CD4-positive, alpha-beta T cell treated with Interleukin-6 for 4 hours (primary cell): Measurements from ENCODE around the gene ANXA3.
"Not testable (repeated sequence)": the region's sequence is repeated elsewhere in the genome, so short reads cannot be mapped to it uniquely, and the experiment has no call there.

Experiments used
- DNase-seq: peaks from one replicate; pipeline ENCODE4 v3.0.0-alpha.2; 2020; ENCODE audit warnings: mixed read lengths

ANXA3 gene

GRCh38 chr4:78551420-78552351 lies at the start of gene ANXA3:
Gene ANXA3 (plus strand): TSS chr4:78551770. CDS start chr4:78554474, 2,704 bp downstream.
- DNase-seq: peak; percentile 11

- not testable (repeated sequence) for DNase-seq
Observed at GRCh38 chr4:78506260-78506659, 45.3 kb upstream of the ANXA3 start.

- DNase-seq: no peak
Observed at GRCh38 chr4:78509043-78509442, 42.5 kb upstream of the ANXA3 start.

GRCh38 chr4:78510108-78510507 lies 41.5 kb upstream of the ANXA3 start:
- DNase-seq: no peak

GRCh38 chr4:78510681-78511080 lies 40.9 kb upstream of the ANXA3 start:
- no peak for DNase-seq

- DNase-seq: no peak
Observed at GRCh38 chr4:78512357-78512920, 39.1 kb upstream of the ANXA3 start.

GRCh38 chr4:78513411-78513975 lies 38.1 kb upstream of the ANXA3 start:
- no peak for DNase-seq

- DNase-seq: no peak
Observed at GRCh38 chr4:78517050-78517652, 34.4 kb upstream of the ANXA3 start.

- no peak for DNase-seq
Observed at GRCh38 chr4:78518561-78518960, 33.0 kb upstream of the ANXA3 start.

- DNase-seq: no peak
Observed at GRCh38 chr4:78519962-78520361, 31.6 kb upstream of the ANXA3 start.

GRCh38 chr4:78520808-78521226 lies 30.8 kb upstream of the ANXA3 start:
- DNase-seq: no peak

- no peak for DNase-seq
Observed at GRCh38 chr4:78524009-78524408, 27.6 kb upstream of the ANXA3 start.

GRCh38 chr4:78525559-78525958 lies 26.0 kb upstream of the ANXA3 start:
- DNase-seq: no peak

- DNase-seq: no peak
Observed at GRCh38 chr4:78527103-78527502, 24.5 kb upstream of the ANXA3 start.

GRCh38 chr4:78527555-78527954 lies 24.0 kb upstream of the ANXA3 start:
- no peak for DNase-seq

- no peak for DNase-seq
Observed at GRCh38 chr4:78528327-78528726, 23.2 kb upstream of the ANXA3 start.

- no peak for DNase-seq
Observed at GRCh38 chr4:78529569-78530209, 21.9 kb upstream of the ANXA3 start.

- no peak for DNase-seq
Observed at GRCh38 chr4:78532046-78532445, 19.5 kb upstream of the ANXA3 start.

- DNase-seq: no peak
Observed at GRCh38 chr4:78533854-78534253, 17.7 kb upstream of the ANXA3 start.

- DNase-seq: no peak
Observed at GRCh38 chr4:78534286-78534955, 17.1 kb upstream of the ANXA3 start.

GRCh38 chr4:78542373-78542772 lies 9.2 kb upstream of the ANXA3 start:
- DNase-seq: no peak

- DNase-seq: no peak
Observed at GRCh38 chr4:78543424-78544125, 8.0 kb upstream of the ANXA3 start.
